ENCODE data around the gene CELF2.

CELF2 gene

GRCh38 chr10:11046776-11047160 lies 29.1 kb downstream of the CELF2 start:
- no peak for TF ChIP-seq ZNF274 (IDR thresholded peaks at IDR 0.05; ENCODE audit: low read depth, low read length)
- H3K4me3 ChIP-seq (ENCODE audit: low read length), result no peak overlapping the region

GRCh38 chr10:11048707-11049278 lies 31.1 kb downstream of the CELF2 start:
- no peak overlapping the region for H3K4me3 ChIP-seq (ENCODE audit: low read length)
- no peak for TF ChIP-seq ZNF274 (IDR thresholded peaks at IDR 0.05; ENCODE audit: low read depth, low read length)

GRCh38 chr10:11049806-11050205 lies 32.1 kb downstream of the CELF2 start:
- H3K4me3 ChIP-seq (ENCODE audit: low read length), result no peak overlapping the region
- TF ChIP-seq ZNF274 (IDR thresholded peaks at IDR 0.05; ENCODE audit: low read depth, low read length), result no peak

GRCh38 chr10:11050301-11051287 lies 32.9 kb downstream of the CELF2 start:
- TF ChIP-seq ZNF274 (IDR thresholded peaks at IDR 0.05; ENCODE audit: low read depth, low read length), result no peak
- H3K4me3 ChIP-seq (ENCODE audit: low read length), result no peak overlapping the region

- no peak for TF ChIP-seq ZNF274 (IDR thresholded peaks at IDR 0.05; ENCODE audit: low read depth, low read length)
Observed at GRCh38 chr10:11057018-11057417, 39.3 kb downstream of the CELF2 start.

GRCh38 chr10:11057448-11057847 lies 39.8 kb downstream of the CELF2 start:
- no peak for TF ChIP-seq ZNF274 (IDR thresholded peaks at IDR 0.05; ENCODE audit: low read depth, low read length)
- H3K4me3 ChIP-seq (ENCODE audit: low read length), result no peak overlapping the region

More at GRCh38 chr10:11057018-11057417, 39.3 kb downstream of the CELF2 start:
- no peak overlapping the region for H3K4me3 ChIP-seq (ENCODE audit: low read length)

- H3K4me3 ChIP-seq (ENCODE audit: low read length), result no peak overlapping the region
- no peak for TF ChIP-seq ZNF274 (IDR thresholded peaks at IDR 0.05; ENCODE audit: low read depth, low read length)
Observed at GRCh38 chr10:11057994-11058393, 40.3 kb downstream of the CELF2 start.

GRCh38 chr10:11058965-11059364 lies 41.3 kb downstream of the CELF2 start:
- no peak overlapping the region for H3K4me3 ChIP-seq (ENCODE audit: low read length)
- no peak for TF ChIP-seq ZNF274 (IDR thresholded peaks at IDR 0.05; ENCODE audit: low read depth, low read length)

- TF ChIP-seq ZNF274 (IDR thresholded peaks at IDR 0.05; ENCODE audit: low read depth, low read length), result no peak
- H3K4me3 ChIP-seq (ENCODE audit: low read length), result no peak overlapping the region
Observed at GRCh38 chr10:11063856-11064255, 46.2 kb downstream of the CELF2 start.

GRCh38 chr10:11064832-11065231 lies 47.2 kb downstream of the CELF2 start:
- H3K4me3 ChIP-seq (ENCODE audit: low read length), result no peak overlapping the region
- TF ChIP-seq ZNF274 (IDR thresholded peaks at IDR 0.05; ENCODE audit: low read depth, low read length), result no peak

- no peak for TF ChIP-seq ZNF274 (IDR thresholded peaks at IDR 0.05; ENCODE audit: low read depth, low read length)
- no peak overlapping the region for H3K4me3 ChIP-seq (ENCODE audit: low read length)
Observed at GRCh38 chr10:11065567-11065966, 47.9 kb downstream of the CELF2 start.

- no peak for TF ChIP-seq ZNF274 (IDR thresholded peaks at IDR 0.05; ENCODE audit: low read depth, low read length)
- H3K4me3 ChIP-seq (ENCODE audit: low read length), result no peak overlapping the region
Observed at GRCh38 chr10:11066520-11066919, 48.8 kb downstream of the CELF2 start.

- no peak for TF ChIP-seq ZNF274 (IDR thresholded peaks at IDR 0.05; ENCODE audit: low read depth, low read length)
- no peak overlapping the region for H3K4me3 ChIP-seq (ENCODE audit: low read length)
Observed at GRCh38 chr10:11068861-11069633, 51.4 kb downstream of the CELF2 start.

- no peak for TF ChIP-seq ZNF274 (IDR thresholded peaks at IDR 0.05; ENCODE audit: low read depth, low read length)
- no peak overlapping the region for H3K4me3 ChIP-seq (ENCODE audit: low read length)
Observed at GRCh38 chr10:11073410-11073809, 55.7 kb downstream of the CELF2 start.

Measured in GM08714 (cell line).